ENCODE results near the gene SYT15. TPM values are rescaled to one million over a fixed set of nuclear protein-coding genes. Genes with fewer than 3 reads are reported as not detected.
"Not testable (repeated sequence)": the region's sequence is repeated elsewhere in the genome, so short reads cannot be mapped to it uniquely, and the experiment has no call there.

The SYT15 gene
- total RNA-seq, 1 experiment from 2014 or later, result 0.28 TPM

DNA sequence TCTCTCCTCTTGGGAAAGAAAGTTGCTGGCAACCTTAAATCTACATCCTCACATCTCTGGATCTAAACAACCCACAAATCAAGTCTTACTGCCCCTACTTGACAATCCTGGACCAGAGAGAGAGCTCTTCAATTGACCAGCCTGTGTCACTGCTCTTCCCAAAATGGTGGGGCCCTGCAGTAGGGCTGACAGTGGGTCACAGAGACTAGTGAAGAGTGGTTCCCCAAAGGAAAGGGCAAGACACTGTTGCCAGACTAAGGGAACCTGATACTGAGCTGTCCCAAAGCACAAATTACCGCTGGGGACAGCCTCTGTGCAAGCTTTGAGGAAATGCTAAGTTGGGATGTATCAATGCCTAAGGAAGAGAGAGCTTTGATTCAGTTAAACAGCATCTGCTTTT lies 18.0 kb upstream of the SYT15 start:
- ATAC-seq, result no peak
- ChIA-PET CTCF (no interaction called here), POLR2A (interaction anchor here (0.5 to 0.6 kb wide), 2 partner anchors 475 to 480 kb away, joined by 5 to 6 read pairs; no protein-coding TSS in a partner anchor)
- no peaks in the 10 kb centered on the region for H3K36me3 ChIP-seq (ENCODE audit: control insufficient read depth, insufficient read depth, low read length)
- no peak overlapping the region for H3K27ac ChIP-seq (ENCODE audit: low read length)
- peaks cover 17% of the 10 kb centered on the region for H3K4me1 ChIP-seq (ENCODE audit: control insufficient read depth, insufficient read depth, low read length)
- H3K27me3 ChIP-seq (ENCODE audit: control insufficient read depth, insufficient read depth, low read length), result no peaks in the 10 kb centered on the region; the same call in 1 of the 2 replicates
- no TSS peak for BruUV-seq (replicated peaks)
- intact Hi-C loops (cut with micrococcal nuclease; ENCODE audit: unreplicated experiment) (no loop called here), in situ Hi-C loops (cut with HindIII; ENCODE audit: low pct_unique_long_range_greater_than_20kb, low sequenced_read_pairs) (no loop called here)
- TF ChIP-seq, protein P1, sequence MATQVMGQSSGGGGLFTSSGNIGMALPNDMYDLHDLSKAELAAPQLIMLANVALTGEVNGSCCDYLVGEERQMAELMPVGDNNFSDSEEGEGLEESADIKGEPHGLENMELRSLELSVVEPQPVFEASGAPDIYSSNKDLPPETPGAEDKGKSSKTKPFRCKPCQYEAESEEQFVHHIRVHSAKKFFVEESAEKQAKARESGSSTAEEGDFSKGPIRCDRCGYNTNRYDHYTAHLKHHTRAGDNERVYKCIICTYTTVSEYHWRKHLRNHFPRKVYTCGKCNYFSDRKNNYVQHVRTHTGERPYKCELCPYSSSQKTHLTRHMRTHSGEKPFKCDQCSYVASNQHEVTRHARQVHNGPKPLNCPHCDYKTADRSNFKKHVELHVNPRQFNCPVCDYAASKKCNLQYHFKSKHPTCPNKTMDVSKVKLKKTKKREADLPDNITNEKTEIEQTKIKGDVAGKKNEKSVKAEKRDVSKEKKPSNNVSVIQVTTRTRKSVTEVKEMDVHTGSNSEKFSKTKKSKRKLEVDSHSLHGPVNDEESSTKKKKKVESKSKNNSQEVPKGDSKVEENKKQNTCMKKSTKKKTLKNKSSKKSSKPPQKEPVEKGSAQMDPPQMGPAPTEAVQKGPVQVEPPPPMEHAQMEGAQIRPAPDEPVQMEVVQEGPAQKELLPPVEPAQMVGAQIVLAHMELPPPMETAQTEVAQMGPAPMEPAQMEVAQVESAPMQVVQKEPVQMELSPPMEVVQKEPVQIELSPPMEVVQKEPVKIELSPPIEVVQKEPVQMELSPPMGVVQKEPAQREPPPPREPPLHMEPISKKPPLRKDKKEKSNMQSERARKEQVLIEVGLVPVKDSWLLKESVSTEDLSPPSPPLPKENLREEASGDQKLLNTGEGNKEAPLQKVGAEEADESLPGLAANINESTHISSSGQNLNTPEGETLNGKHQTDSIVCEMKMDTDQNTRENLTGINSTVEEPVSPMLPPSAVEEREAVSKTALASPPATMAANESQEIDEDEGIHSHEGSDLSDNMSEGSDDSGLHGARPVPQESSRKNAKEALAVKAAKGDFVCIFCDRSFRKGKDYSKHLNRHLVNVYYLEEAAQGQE (IDR thresholded peaks at IDR 0.05; ENCODE audit: insufficient read depth in 1 of 2, low read depth in 2 of 2, low read length in 1 of 2), result no peak
- TF ChIP-seq TCF7L2 (IDR thresholded peaks at IDR 0.05; ENCODE audit: low read depth, low read length) (no peak), POLR2AphosphoS5 (IDR thresholded peaks at IDR 0.05; ENCODE audit: low read depth, low read length) (no peak)
- TF ChIP-seq, protein P2, sequence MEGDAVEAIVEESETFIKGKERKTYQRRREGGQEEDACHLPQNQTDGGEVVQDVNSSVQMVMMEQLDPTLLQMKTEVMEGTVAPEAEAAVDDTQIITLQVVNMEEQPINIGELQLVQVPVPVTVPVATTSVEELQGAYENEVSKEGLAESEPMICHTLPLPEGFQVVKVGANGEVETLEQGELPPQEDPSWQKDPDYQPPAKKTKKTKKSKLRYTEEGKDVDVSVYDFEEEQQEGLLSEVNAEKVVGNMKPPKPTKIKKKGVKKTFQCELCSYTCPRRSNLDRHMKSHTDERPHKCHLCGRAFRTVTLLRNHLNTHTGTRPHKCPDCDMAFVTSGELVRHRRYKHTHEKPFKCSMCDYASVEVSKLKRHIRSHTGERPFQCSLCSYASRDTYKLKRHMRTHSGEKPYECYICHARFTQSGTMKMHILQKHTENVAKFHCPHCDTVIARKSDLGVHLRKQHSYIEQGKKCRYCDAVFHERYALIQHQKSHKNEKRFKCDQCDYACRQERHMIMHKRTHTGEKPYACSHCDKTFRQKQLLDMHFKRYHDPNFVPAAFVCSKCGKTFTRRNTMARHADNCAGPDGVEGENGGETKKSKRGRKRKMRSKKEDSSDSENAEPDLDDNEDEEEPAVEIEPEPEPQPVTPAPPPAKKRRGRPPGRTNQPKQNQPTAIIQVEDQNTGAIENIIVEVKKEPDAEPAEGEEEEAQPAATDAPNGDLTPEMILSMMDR (IDR thresholded peaks at IDR 0.05), result no peak
- DNase-seq (ENCODE audit: low read depth, low spot score), result no peak
- no peaks in the 10 kb centered on the region for H3K9me3 ChIP-seq (ENCODE audit: control insufficient read depth, insufficient read depth, low read depth, low read length)
- no peak overlapping the region for H3K4me3 ChIP-seq (ENCODE audit: low read depth in 2 of 2, low read length in 2 of 2)

DNA sequence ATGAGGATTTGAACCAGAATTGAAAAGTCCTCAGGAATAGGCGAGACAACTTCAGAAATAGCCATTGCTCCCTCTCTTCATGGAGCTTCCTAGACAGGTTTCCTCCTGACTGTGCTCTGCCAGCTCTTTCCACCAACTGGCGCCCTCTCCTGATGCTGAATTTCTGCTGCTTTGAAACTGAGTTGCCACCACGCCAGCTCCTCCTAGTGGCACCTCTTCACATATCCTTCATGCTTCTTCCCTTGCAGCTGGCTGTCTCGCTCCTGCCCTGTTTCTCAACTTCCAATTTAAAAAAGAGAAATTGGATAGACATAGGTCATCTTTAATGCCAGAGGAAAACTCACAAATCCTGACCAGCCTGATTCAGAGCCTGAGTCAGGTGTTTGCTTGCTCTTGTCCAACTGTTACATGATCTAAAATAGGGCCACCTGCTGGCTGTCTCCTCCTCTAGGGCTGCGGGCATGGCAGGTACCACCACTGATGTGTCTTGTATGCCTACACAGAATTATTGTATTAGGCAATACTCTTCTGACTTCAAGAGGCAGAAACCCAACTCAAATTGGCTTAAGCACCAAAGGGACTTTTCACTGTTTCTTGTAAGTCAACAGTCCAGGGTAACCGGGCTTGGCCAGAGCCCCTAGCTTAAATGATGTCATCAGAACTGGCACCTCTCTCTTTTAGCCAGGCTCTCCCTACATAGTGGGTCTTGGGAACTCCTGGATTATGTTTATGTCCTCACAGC lies 13.2 kb upstream of the SYT15 start:
- DNase-seq (ENCODE audit: low read depth, low spot score) (peak; percentile 54), ATAC-seq (peak; percentile 92)
- H3K36me3 ChIP-seq (ENCODE audit: control insufficient read depth, insufficient read depth, low read length); H3K4me1 ChIP-seq (ENCODE audit: control insufficient read depth, insufficient read depth, low read length); intact Hi-C loops (cut with micrococcal nuclease; ENCODE audit: unreplicated experiment); H3K27me3 ChIP-seq (ENCODE audit: control insufficient read depth, insufficient read depth, low read length); CTCF ChIA-PET; H3K9me3 ChIP-seq (ENCODE audit: control insufficient read depth, insufficient read depth, low read depth, low read length); BruUV-seq (replicated peaks); H3K4me3 ChIP-seq (ENCODE audit: low read depth in 2 of 2, low read length in 2 of 2); POLR2A ChIA-PET; H3K27ac ChIP-seq (ENCODE audit: low read length); in situ Hi-C loops (cut with HindIII; ENCODE audit: low pct_unique_long_range_greater_than_20kb, low sequenced_read_pairs): not testable (repeated sequence)

DNA sequence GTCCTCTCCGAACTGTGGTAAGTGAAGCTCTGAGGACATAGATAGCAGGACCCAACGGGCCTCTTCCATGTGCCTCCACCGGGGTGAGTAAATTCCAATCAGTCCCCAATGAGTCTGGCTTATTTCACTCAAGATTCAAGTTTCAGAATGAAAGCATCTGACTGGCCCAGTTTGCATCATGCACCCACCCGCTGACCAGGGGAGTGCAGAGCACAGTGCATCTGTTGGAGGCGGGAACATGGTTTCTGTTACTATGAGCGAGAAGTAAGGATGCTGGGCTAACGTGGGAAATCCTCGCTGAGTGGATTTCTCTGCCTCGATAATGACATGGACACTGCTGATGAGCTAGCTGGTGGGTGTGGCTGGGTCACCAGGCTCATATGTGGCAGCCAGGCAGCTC lies 11.8 kb upstream of the SYT15 start:
- in situ Hi-C loops (cut with HindIII; ENCODE audit: low pct_unique_long_range_greater_than_20kb, low sequenced_read_pairs); ATAC-seq; H3K4me3 ChIP-seq (ENCODE audit: low read depth in 2 of 2, low read length in 2 of 2); CTCF ChIA-PET; POLR2A ChIA-PET; intact Hi-C loops (cut with micrococcal nuclease; ENCODE audit: unreplicated experiment); H3K4me1 ChIP-seq (ENCODE audit: control insufficient read depth, insufficient read depth, low read length); DNase-seq (ENCODE audit: low read depth, low spot score); H3K9me3 ChIP-seq (ENCODE audit: control insufficient read depth, insufficient read depth, low read depth, low read length); H3K27ac ChIP-seq (ENCODE audit: low read length); H3K36me3 ChIP-seq (ENCODE audit: control insufficient read depth, insufficient read depth, low read length); BruUV-seq (replicated peaks); H3K27me3 ChIP-seq (ENCODE audit: control insufficient read depth, insufficient read depth, low read length): not testable (repeated sequence)

DNA sequence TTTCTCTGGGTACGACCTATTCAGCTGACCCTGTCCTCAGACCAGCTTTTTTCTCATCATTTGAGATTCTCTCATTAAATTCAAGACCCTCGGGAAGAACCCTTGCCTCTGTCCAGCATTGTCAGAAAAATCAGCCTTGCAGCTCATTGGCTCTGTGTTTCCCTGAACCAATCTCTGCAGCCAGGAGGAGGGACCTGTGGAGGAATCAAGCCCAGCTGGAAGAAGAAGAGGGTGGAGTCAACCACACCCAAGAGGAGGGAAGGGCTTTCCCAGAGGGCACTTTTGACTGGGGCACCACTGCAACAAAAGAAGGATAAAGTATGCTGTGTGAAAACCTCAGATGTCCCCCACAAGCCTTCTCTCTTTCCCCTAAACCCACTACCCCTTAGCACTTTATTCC lies 8.3 kb upstream of the SYT15 start:
- POLR2A ChIA-PET; H3K4me3 ChIP-seq (ENCODE audit: low read depth in 2 of 2, low read length in 2 of 2); BruUV-seq (replicated peaks); H3K27ac ChIP-seq (ENCODE audit: low read length); CTCF ChIA-PET; H3K36me3 ChIP-seq (ENCODE audit: control insufficient read depth, insufficient read depth, low read length); in situ Hi-C loops (cut with HindIII; ENCODE audit: low pct_unique_long_range_greater_than_20kb, low sequenced_read_pairs); intact Hi-C loops (cut with micrococcal nuclease; ENCODE audit: unreplicated experiment); H3K9me3 ChIP-seq (ENCODE audit: control insufficient read depth, insufficient read depth, low read depth, low read length); DNase-seq (ENCODE audit: low read depth, low spot score); H3K4me1 ChIP-seq (ENCODE audit: control insufficient read depth, insufficient read depth, low read length); H3K27me3 ChIP-seq (ENCODE audit: control insufficient read depth, insufficient read depth, low read length); ATAC-seq: not testable (repeated sequence)

DNA sequence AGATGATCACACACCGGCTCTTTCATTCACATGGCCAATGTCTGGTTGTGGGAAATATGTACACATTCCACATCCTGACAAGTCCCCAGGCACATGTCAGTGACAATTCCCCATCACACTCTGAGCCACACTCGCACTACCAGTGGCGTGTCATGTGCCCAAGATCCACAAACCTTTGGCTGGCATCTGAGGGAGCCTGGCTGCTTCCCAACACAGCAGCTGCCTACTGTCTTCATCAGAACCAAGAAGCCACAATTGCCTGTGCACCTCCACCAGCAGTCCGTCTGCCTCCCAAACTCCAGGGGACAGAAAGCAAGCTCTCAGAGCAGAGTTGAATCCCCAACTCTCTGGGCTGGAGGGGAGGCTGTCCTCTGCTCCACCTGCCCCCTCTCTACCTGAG lies 6.2 kb upstream of the SYT15 start:
- POLR2A ChIA-PET; H3K9me3 ChIP-seq (ENCODE audit: control insufficient read depth, insufficient read depth, low read depth, low read length); ATAC-seq; in situ Hi-C loops (cut with HindIII; ENCODE audit: low pct_unique_long_range_greater_than_20kb, low sequenced_read_pairs); H3K27me3 ChIP-seq (ENCODE audit: control insufficient read depth, insufficient read depth, low read length); H3K36me3 ChIP-seq (ENCODE audit: control insufficient read depth, insufficient read depth, low read length); intact Hi-C loops (cut with micrococcal nuclease; ENCODE audit: unreplicated experiment); H3K27ac ChIP-seq (ENCODE audit: low read length); CTCF ChIA-PET; H3K4me3 ChIP-seq (ENCODE audit: low read depth in 2 of 2, low read length in 2 of 2); BruUV-seq (replicated peaks); DNase-seq (ENCODE audit: low read depth, low spot score); H3K4me1 ChIP-seq (ENCODE audit: control insufficient read depth, insufficient read depth, low read length): not testable (repeated sequence)
